K562 (cell line): ENCODE data around the gene TYRO3. TPM values are rescaled to one million over a fixed set of nuclear protein-coding genes. Genes with fewer than 3 reads are reported as not detected.

ENCODE experiments used
- ATAC-seq: fragments of 200-7000 bp; cut with Tn5 transposase; 3 replicates; pipeline ENCODE4 v1.9.1; 2020; ENCODE audit warnings: moderate library complexity
- BruUV-seq: library from RNA; stranded (reverse); fragments of 400-500 nt; replicated peaks from 2 replicates; lab custom pipeline; 2021; lab: Mats Ljungman, UMichigan
- CTCF ChIA-PET: fragments of 300-600 bp; formaldehyde crosslinking; extraction: SDS; loops from one replicate; lab custom pipeline; 2021; ENCODE audit warnings: low intra/inter-chr PET ratio; lab: Yijun Ruan, JAX
- POLR2A ChIA-PET: fragments of 300-600, 350-650 bp; sonication (Branson Sonifier 250); formaldehyde crosslinking; extraction: SDS; loops from one replicate; lab custom pipeline; 2021; ENCODE audit warnings: antibody characterized with exemption, inconsistent platforms; lab: Yijun Ruan, JAX
- DNase-seq, 4 experiments: peaks; one replicate each; pipeline versions ENCODE4 v3.0.0 to v3.0.0-alpha.2; 2011 to 2018; ENCODE audit warnings: low spot score in 3 of 4, mixed read lengths in 3 of 4; ENCODE audit errors: extremely low read depth in 1 of 4
- FAIRE-seq: peaks from 2 replicates; lab custom pipeline; 2011; peaks lifted over from hg19 to GRCh38; lab: Jason Lieb, UNC
- H2AFZ ChIP-seq: 2 replicates; pipeline ENCODE4 v1.6.0; 2011; ENCODE audit warnings: low read depth, low read length, control low read depth, inconsistent platforms
- H3K27ac ChIP-seq: fragments of 200-600 bp; 3 replicates; pipeline ENCODE4 v1.8.0; 2011; ENCODE audit warnings: low read depth, mild to moderate bottlenecking, control low read depth, inconsistent platforms, low read length, moderate library complexity, mixed read lengths; ENCODE audit errors: extremely low read depth
- H3K27me3 ChIP-seq, 2 experiments: fragments of 300-600 bp in 1 of 2; 2 replicates in 1 of 2; 3 replicates in 1 of 2; pipeline versions ENCODE4 v1.6.0 to v1.8.0; 2011; ENCODE audit warnings: inconsistent platforms in 2 of 2, low read length in 2 of 2, mild to moderate bottlenecking in 1 of 2, mixed read lengths in 1 of 2, moderate library complexity in 1 of 2; ENCODE audit not compliant: control insufficient read depth in 2 of 2, insufficient read depth in 2 of 2
- H3K36me3 ChIP-seq: fragments of 300-600 bp; 3 replicates; pipeline ENCODE4 v1.8.0; 2011; ENCODE audit warnings: mild to moderate bottlenecking, low read length, inconsistent platforms; ENCODE audit not compliant: control insufficient read depth, insufficient read depth
- H3K4me1 ChIP-seq, 2 experiments: fragments of 200-600 bp in 1 of 2; replicated peaks in 1 of 2; 2 replicates in 1 of 2; 3 replicates in 1 of 2; pipeline versions ENCODE4 v1.5.1 to v1.8.0; 2011; ENCODE audit warnings: inconsistent platforms in 2 of 2, low read length in 2 of 2, mild to moderate bottlenecking in 1 of 2, mixed read lengths in 1 of 2, moderate library complexity in 1 of 2; ENCODE audit not compliant: control insufficient read depth in 2 of 2, insufficient read depth in 2 of 2
- H3K4me2 ChIP-seq: 2 replicates; pipeline ENCODE4 v1.6.1; 2011; ENCODE audit warnings: low read length, control low read depth, inconsistent platforms, mixed read lengths; ENCODE audit not compliant: insufficient read depth
- H3K4me3 ChIP-seq: fragments of 200-600 bp; sonication (generic), shearing (Covaris generic); 2 replicates; pipeline ENCODE4 v1.5.1; 2016; ENCODE audit warnings: control low read depth, inconsistent platforms
- H3K79me2 ChIP-seq: fragments of 200-600 bp; 3 replicates; pipeline ENCODE4 v1.8.0; 2011; ENCODE audit warnings: low read length, inconsistent platforms; ENCODE audit not compliant: control insufficient read depth, insufficient read depth
- H3K9ac ChIP-seq, 2 experiments: 2 replicates each; pipeline versions ENCODE4 v1.6.0 to v1.6.1; 2011; ENCODE audit warnings: low read depth in 2 of 2, low read length in 2 of 2, control low read depth in 1 of 2, inconsistent platforms in 1 of 2, mild to moderate bottlenecking in 1 of 2, mixed read lengths in 1 of 2; ENCODE audit not compliant: insufficient read depth in 1 of 2
- H3K9me1 ChIP-seq: one replicate; pipeline ENCODE4 v1.6.0; 2011; ENCODE audit warnings: inconsistent platforms, mild to moderate bottlenecking, low read length, moderate library complexity; ENCODE audit not compliant: control insufficient read depth, insufficient read depth
- H3K9me3 ChIP-seq: replicated peaks from 2 replicates; pipeline ENCODE4 v1.5.1; 2011; ENCODE audit warnings: low read depth, low read length, inconsistent platforms; ENCODE audit not compliant: control insufficient read depth, insufficient read depth
- H4K20me1 ChIP-seq: replicated peaks from 2 replicates; pipeline ENCODE4 v1.6.1; 2011; ENCODE audit warnings: low read length, inconsistent platforms, mixed read lengths; ENCODE audit not compliant: control insufficient read depth, insufficient read depth
- C11orf30 ChIP-seq: fragments of 450-650 bp; IDR thresholded peaks from 2 replicates; pipeline ENCODE4 v1.6.1; 2016; ENCODE audit warnings: low read depth, mild to moderate bottlenecking
- CHD2 ChIP-seq: IDR thresholded peaks from 2 replicates; pipeline ENCODE4 v1.6.1; 2011; ENCODE audit warnings: low read depth, low read length
- JUNB ChIP-seq: fragments of 450-650 bp; formaldehyde crosslinking; conservative IDR thresholded peaks from 2 replicates; pipeline ENCODE4 v1.4.0; 2020; ENCODE audit warnings: mild to moderate bottlenecking
- MAFF ChIP-seq: IDR thresholded peaks from 2 replicates; pipeline ENCODE4 v1.6.1; 2012; ENCODE audit warnings: low read length, improper control_type of control experiment
- MAFK ChIP-seq: IDR thresholded peaks from 2 replicates; pipeline ENCODE4 v1.6.1; 2011; ENCODE audit warnings: low read length, improper control_type of control experiment
- MCM7 ChIP-seq, 2 experiments: fragments of 450-650 bp; IDR thresholded peaks; 2 replicates each; pipeline ENCODE4 v1.6.1; 2016 to 2018
- NCOA2 ChIP-seq, 2 experiments: fragments of 450-650 bp; IDR thresholded peaks; 2 replicates each; pipeline ENCODE4 v1.6.1; 2018; ENCODE audit warnings: mild to moderate bottlenecking in 2 of 2, moderate library complexity in 1 of 2; ENCODE audit not compliant: partially characterized antibody in 2 of 2
- RREB1 ChIP-seq: fragments of 250-450 bp; sonication (Bioruptor Pico); IDR thresholded peaks from 2 replicates; pipeline ENCODE4 v1.4.0; 2020
- STAG1 ChIP-seq: sonication (generic); formaldehyde crosslinking; IDR thresholded peaks from 2 replicates; pipeline ENCODE4 v1.5.0; 2020; ENCODE audit warnings: missing genetic modification reagents, borderline replicate concordance
- ZFP91 ChIP-seq: sonication (generic); formaldehyde crosslinking; IDR thresholded peaks from 2 replicates; pipeline ENCODE4 v1.8.0; 2022; ENCODE audit warnings: mild to moderate bottlenecking, missing genetic modification reagents
- WGBS: fragments of 100-300 bp; shearing (Covaris generic); methylation state at CpG from one replicate; pipeline ENCODE4 v1.1.6; 2016; ENCODE audit warnings: low coverage, mixed read lengths; ENCODE audit not compliant: insufficient coverage; ENCODE audit errors: missing lambda C conversion rate; 5-methylcytosine and 5-hydroxymethylcytosine counted together
- in situ Hi-C: fragments of 300-500 bp; cut with MboI; formaldehyde crosslinking; loops from 4 replicates; pipeline ENCODE4 v1.15.0; 2018; ENCODE audit warnings: inconsistent platforms, mixed read lengths
- intact Hi-C: fragments of 100-400 bp; cut with micrococcal nuclease; formaldehyde crosslinking; loops from 2 replicates; pipeline ENCODE4 v1.14.2; 2022
- polyA plus RNA-seq, 8 experiments: library from polyadenylated mRNA; depleted of rRNA in 4 of 8; stranded (reverse) in 5 of 8; unstranded in 3 of 8; fragments of >200 nt; fragmentation: Nextera tagmentation in 2 of 8; fragmentation: Illumina TruSeq in 1 of 8; extraction: Ambion mirVana in 2 of 8; extraction: Trizol in 1 of 8; gene quantifications; 2 replicates each; pipeline versions ENCODE4 v1.2.1 to v1.2.3, GENCODE V29; 2011 to 2014; ENCODE audit warnings: inconsistent platforms in 1 of 8, missing spikeins in 1 of 8
- total RNA-seq, 7 experiments: library from RNA; depleted of rRNA in 6 of 7; stranded (reverse); fragments of >200 nt in 6 of 7; fragmentation: Illumina TruSeq in 2 of 7; extraction: Trizol in 2 of 7; gene quantifications; 2 replicates each; pipeline versions ENCODE4 v1.2.1 to v1.2.3, GENCODE V29; 2011 to 2021; ENCODE audit warnings: low replicate concordance in 1 of 7
- TF ChIP-seq, protein P1 (sequence below): fragments of 250-450 bp; sonication (Bioruptor Pico); IDR thresholded peaks from 2 replicates; pipeline ENCODE4 v1.8.0; 2022; ENCODE audit warnings: inconsistent platforms, mild to moderate bottlenecking, moderate library complexity, borderline replicate concordance
- TF ChIP-seq, protein P2 (sequence below): IDR thresholded peaks from 2 replicates; pipeline ENCODE4 v1.6.1; 2011; ENCODE audit not compliant: insufficient read length; ENCODE audit errors: extremely low read depth

Gene TYRO3
- total and polyA plus RNA-seq, 9 of the 15 experiments (the other 6 are each of a cell fraction or from before 2014, with no cell fraction given) = 2.6 to 39.6 (median 18.6) TPM

- no peak for TF ChIP-seq RREB1 (CRISPR knock-in tag)
Observed at GRCh38 chr15:41622901-41623300, 63.9 kb downstream of the TYRO3 start (continued).

DNA sequence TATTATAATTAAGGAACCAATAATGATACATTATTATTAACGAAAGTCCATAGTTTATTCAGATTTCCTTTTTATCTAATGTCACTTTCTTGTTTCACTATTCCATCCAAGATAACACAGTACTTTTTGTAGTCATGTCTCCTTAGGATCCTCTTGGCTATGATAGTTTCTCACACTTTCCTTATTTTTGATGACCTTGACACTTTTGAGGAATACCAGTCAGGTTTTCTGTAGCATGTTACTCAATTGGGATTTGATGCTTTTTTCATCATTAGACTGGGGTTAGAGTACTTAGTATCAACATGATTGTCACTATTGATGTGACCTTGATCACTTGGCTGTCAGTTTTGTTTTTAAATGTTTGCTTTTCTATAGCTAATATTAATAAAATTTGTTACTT, 68.2 kb downstream of the TYRO3 start:
- in situ Hi-C loops (no loop called here), intact Hi-C loops (no loop called here)
- Histone ChIP-seq H3K79me2 (no peaks in the 10 kb centered on the region), H3K9me3 (no peaks in the 10 kb centered on the region), H4K20me1 (no peaks in the 10 kb centered on the region), H3K4me3 (no peak overlapping the region), H3K4me2 (no peak overlapping the region), H3K27ac (no peak overlapping the region), H3K9me1 (no peaks in the 10 kb centered on the region), H3K9ac (no peak overlapping the region), H3K4me1 (0 out of 5 replicates have a peak, but pooled peaks cover 0 to under 1% of the 10 kb centered on the region in 2 experiments), H3K36me3 (no peaks in the 10 kb centered on the region), H3K27me3 (no peaks in the 10 kb centered on the region), H2AFZ (no peak overlapping the region)
- no peak for ATAC-seq
- no peak for DNase-seq
- POLR2A ChIA-PET = interaction anchor here (1.2 kb wide), 1 partner anchor 24 kb away, joined by 3 read pairs; no protein-coding TSS in a partner anchor
- BruUV-seq = no TSS peak
- CTCF ChIA-PET = no interaction called here
- 11% methylated on average over 1 of the region's 1 CpG for WGBS
- no peak for FAIRE-seq
- TF ChIP-seq, protein P1, sequence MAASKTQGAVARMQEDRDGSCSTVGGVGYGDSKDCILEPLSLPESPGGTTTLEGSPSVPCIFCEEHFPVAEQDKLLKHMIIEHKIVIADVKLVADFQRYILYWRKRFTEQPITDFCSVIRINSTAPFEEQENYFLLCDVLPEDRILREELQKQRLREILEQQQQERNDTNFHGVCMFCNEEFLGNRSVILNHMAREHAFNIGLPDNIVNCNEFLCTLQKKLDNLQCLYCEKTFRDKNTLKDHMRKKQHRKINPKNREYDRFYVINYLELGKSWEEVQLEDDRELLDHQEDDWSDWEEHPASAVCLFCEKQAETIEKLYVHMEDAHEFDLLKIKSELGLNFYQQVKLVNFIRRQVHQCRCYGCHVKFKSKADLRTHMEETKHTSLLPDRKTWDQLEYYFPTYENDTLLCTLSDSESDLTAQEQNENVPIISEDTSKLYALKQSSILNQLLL (CRISPR knock-in tag) = no peak
- TF ChIP-seq C11orf30 (peak; percentile 66; the same call in 1 of the 2 replicates), CHD2 (no peak), MAFF (peak; percentile 74), JUNB (CRISPR knock-in tag) (no peak), NCOA2 (IDR thresholded peaks at IDR 0.05; ENCODE audit: partially characterized antibody in 2 of 2) (no peak), ZFP91 (CRISPR knock-in tag) (no peak), MCM7 (IDR thresholded peaks at IDR 0.05) (no peak), MAFK (peak; percentile 65), STAG1 (CRISPR knock-in tag) (no peak)
- TF ChIP-seq, protein P2, sequence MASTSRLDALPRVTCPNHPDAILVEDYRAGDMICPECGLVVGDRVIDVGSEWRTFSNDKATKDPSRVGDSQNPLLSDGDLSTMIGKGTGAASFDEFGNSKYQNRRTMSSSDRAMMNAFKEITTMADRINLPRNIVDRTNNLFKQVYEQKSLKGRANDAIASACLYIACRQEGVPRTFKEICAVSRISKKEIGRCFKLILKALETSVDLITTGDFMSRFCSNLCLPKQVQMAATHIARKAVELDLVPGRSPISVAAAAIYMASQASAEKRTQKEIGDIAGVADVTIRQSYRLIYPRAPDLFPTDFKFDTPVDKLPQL = no peak
